Prostate gland (tissue), 2 donors: ENCODE results near the gene ARRB1.

Experiments used
- CTCF ChIP-seq, 4 experiments: fragments of 200-600 bp in 2 of 4; fragments of 450-650 bp in 2 of 4; sonication (generic) in 2 of 4; IDR thresholded peaks; 1 replicate in 3 of 4; 2 replicates in 1 of 4; pipeline ENCODE4 v1.5.1; 2016 to 2019; ENCODE audit warnings: antibody characterized with exemption in 4 of 4, mild to moderate bottlenecking in 2 of 4, moderate library complexity in 2 of 4
- POLR2A ChIP-seq: fragments of 450-650 bp; IDR thresholded peaks from one replicate; pipeline ENCODE4 v1.6.1; 2016; ENCODE audit warnings: antibody characterized with exemption, mild to moderate bottlenecking
- POLR2AphosphoS5 ChIP-seq: sonication (generic); formaldehyde crosslinking; IDR thresholded peaks from one replicate; pipeline ENCODE4 v1.6.1; 2017; ENCODE audit warnings: antibody characterized with exemption

- TF ChIP-seq POLR2AphosphoS5: no peak
- TF ChIP-seq POLR2A: no peak
- no peak for TF ChIP-seq CTCF (IDR thresholded peaks at IDR 0.05)
Measured at GRCh38 chr11:75248924-75249256, 102.6 kb downstream of the ARRB1 start.
